Stimulated activated naive CD8-positive, alpha-beta T cell treated with anti-CD3 and anti-CD28 coated beads, Interleukin-15, amount 100 ng/mL, for 72 hours (primary cell): ENCODE data around the gene GPBP1.
A peak's percentile ranks its signal among the peaks of the same experiment; 100 is the strongest.

Source experiments
- ATAC-seq: fragments of 150-1000 bp; cut with Tn5 transposase; 2 replicates; pipeline ENCODE4 v1.10.0; 2021; ENCODE audit warnings: mild to moderate bottlenecking, moderate library complexity
- DNase-seq, 2 donors: peaks; one replicate each; pipeline ENCODE4 v3.0.0; 2021 to 2022
- H3K27ac Mint-ChIP-seq, 2 donors: one replicate each; pipeline ENCODE4 v1.8.0; 2022; ENCODE audit warnings: mild to moderate bottlenecking in 2 of 2, mixed read lengths in 2 of 2, moderate library complexity in 2 of 2
- H3K27me3 Mint-ChIP-seq: one replicate; pipeline ENCODE4 v1.8.0; 2022; ENCODE audit warnings: mixed read lengths
- H3K4me1 Mint-ChIP-seq: one replicate; pipeline ENCODE4 v1.8.0; 2022; ENCODE audit warnings: mild to moderate bottlenecking, mixed read lengths
- H3K4me3 Mint-ChIP-seq, 2 donors: one replicate each; pipeline ENCODE4 v1.8.0; 2022; ENCODE audit warnings: mild to moderate bottlenecking in 2 of 2, mixed read lengths in 2 of 2, moderate library complexity in 1 of 2
- H3K9me3 Mint-ChIP-seq, 2 donors: one replicate each; pipeline ENCODE4 v1.8.0; 2022; ENCODE audit warnings: mixed read lengths in 2 of 2

Gene GPBP1

GRCh38 chr5:57216714-57217113 lies 42.9 kb downstream of the GPBP1 start:
- Mint-ChIP-seq H3K9me3 (no peaks in the 10 kb centered on the region), H3K4me3 (no peak overlapping the region), H3K27me3 (no peaks in the 10 kb centered on the region), H3K27ac (no peak overlapping the region), H3K4me1 (peaks cover 60% of the 10 kb centered on the region)
- DNase-seq (no peak), ATAC-seq (no peak)

GRCh38 chr5:57219386-57219785 lies 45.5 kb downstream of the GPBP1 start:
- Mint-ChIP-seq H3K4me3 (peak overlapping the region; percentile 22 to 29), H3K27ac (no peak overlapping the region), H3K4me1 (peaks cover 57% of the 10 kb centered on the region), H3K27me3 (no peaks in the 10 kb centered on the region), H3K9me3 (no peaks in the 10 kb centered on the region)
- ATAC-seq = peak; percentile 52
- DNase-seq = peak in 1 of 2 donors; percentile 16

GRCh38 chr5:57221049-57221568 lies 47.2 kb downstream of the GPBP1 start:
- Mint-ChIP-seq H3K4me1 (peaks cover 48% of the 10 kb centered on the region), H3K9me3 (no peaks in the 10 kb centered on the region), H3K27ac (no peak overlapping the region), H3K27me3 (no peaks in the 10 kb centered on the region), H3K4me3 (no peak overlapping the region)
- ATAC-seq (peak; percentile 69), DNase-seq (peak in 1 of 2 donors; percentile 51)

GRCh38 chr5:57225553-57225952 lies 51.7 kb downstream of the GPBP1 start:
- H3K4me3 Mint-ChIP-seq = no peak overlapping the region

GRCh38 chr5:57229313-57229712 lies 55.5 kb downstream of the GPBP1 start:
- no peaks in the 10 kb centered on the region for H3K27me3 Mint-ChIP-seq
- no peak overlapping the region for H3K4me3 Mint-ChIP-seq
- H3K9me3 Mint-ChIP-seq = no peaks in the 10 kb centered on the region
- H3K4me1 Mint-ChIP-seq = peaks cover 31% of the 10 kb centered on the region
- DNase-seq (no peak), ATAC-seq (no peak)
- H3K27ac Mint-ChIP-seq = no peak overlapping the region

More at GRCh38 chr5:57225553-57225952, 51.7 kb downstream of the GPBP1 start:
- H3K4me1 Mint-ChIP-seq = peaks cover 19% of the 10 kb centered on the region
- ATAC-seq = no peak
- H3K27ac Mint-ChIP-seq = no peak overlapping the region
- no peaks in the 10 kb centered on the region for H3K9me3 Mint-ChIP-seq
- H3K27me3 Mint-ChIP-seq = no peaks in the 10 kb centered on the region
- DNase-seq = no peak

GRCh38 chr5:57231607-57232006 lies 57.7 kb downstream of the GPBP1 start:
- ATAC-seq = no peak
- no peak for DNase-seq
- Mint-ChIP-seq H3K27me3 (no peaks in the 10 kb centered on the region), H3K4me3 (no peak overlapping the region), H3K4me1 (peaks cover 30% of the 10 kb centered on the region), H3K27ac (no peak overlapping the region), H3K9me3 (no peaks in the 10 kb centered on the region)

GRCh38 chr5:57232293-57233033 lies 58.6 kb downstream of the GPBP1 start:
- H3K4me3 Mint-ChIP-seq = no peak overlapping the region
- no peaks in the 10 kb centered on the region for H3K27me3 Mint-ChIP-seq
- DNase-seq = no peak
- H3K27ac Mint-ChIP-seq = no peak overlapping the region
- peaks cover 30% of the 10 kb centered on the region for H3K4me1 Mint-ChIP-seq
- H3K9me3 Mint-ChIP-seq = no peaks in the 10 kb centered on the region
- ATAC-seq = no peak

GRCh38 chr5:57243286-57244137 lies 69.7 kb downstream of the GPBP1 start:
- peak overlapping the region in 1 of 2 donors; percentile 34 for H3K4me3 Mint-ChIP-seq
- H3K27ac Mint-ChIP-seq = peak overlapping the region; percentile 79 to 85
- no peaks in the 10 kb centered on the region for H3K27me3 Mint-ChIP-seq
- H3K9me3 Mint-ChIP-seq = no peaks in the 10 kb centered on the region
- ATAC-seq (peak; percentile 81), DNase-seq (no peak)
- peaks cover 44% of the 10 kb centered on the region for H3K4me1 Mint-ChIP-seq

GRCh38 chr5:57244331-57244730 lies 70.5 kb downstream of the GPBP1 start:
- Mint-ChIP-seq H3K27me3 (no peaks in the 10 kb centered on the region), H3K4me3 (no peak overlapping the region), H3K9me3 (no peaks in the 10 kb centered on the region), H3K4me1 (peaks cover 44% of the 10 kb centered on the region), H3K27ac (peak overlapping the region in 1 of 2 donors; percentile 76)
- DNase-seq = no peak
- ATAC-seq = no peak

- ATAC-seq = peak; percentile 92
- DNase-seq = peak in 1 of 2 donors; percentile 21
- H3K4me1 Mint-ChIP-seq = peaks cover 47% of the 10 kb centered on the region
- no peak overlapping the region for H3K4me3 Mint-ChIP-seq
- H3K9me3 Mint-ChIP-seq = no peaks in the 10 kb centered on the region
- H3K27ac Mint-ChIP-seq = no peak overlapping the region
- no peaks in the 10 kb centered on the region for H3K27me3 Mint-ChIP-seq
These were observed 72.6 kb downstream of the GPBP1 start for GRCh38 chr5:57246426-57246825.

GRCh38 chr5:57247765-57248164 lies 73.9 kb downstream of the GPBP1 start:
- Mint-ChIP-seq H3K4me1 (peaks cover 41% of the 10 kb centered on the region), H3K27ac (peak overlapping the region in 1 of 2 donors; percentile 54), H3K9me3 (no peaks in the 10 kb centered on the region), H3K27me3 (no peaks in the 10 kb centered on the region), H3K4me3 (no peak overlapping the region)
- DNase-seq (no peak), ATAC-seq (no peak)

- no peak for ATAC-seq
- Mint-ChIP-seq H3K27me3 (no peaks in the 10 kb centered on the region), H3K4me1 (peaks cover 32% of the 10 kb centered on the region), H3K9me3 (no peaks in the 10 kb centered on the region), H3K27ac (peak overlapping the region in 1 of 2 donors; percentile 28), H3K4me3 (no peak overlapping the region)
- DNase-seq = no peak
These were observed 75.5 kb downstream of the GPBP1 start for GRCh38 chr5:57249265-57249874.

GRCh38 chr5:57258052-57258451 lies 84.2 kb downstream of the GPBP1 start:
- DNase-seq = no peak
- ATAC-seq = peak; percentile 63
- Mint-ChIP-seq H3K4me1 (peaks cover 43% of the 10 kb centered on the region), H3K27me3 (no peaks in the 10 kb centered on the region), H3K9me3 (no peaks in the 10 kb centered on the region), H3K4me3 (no peak overlapping the region), H3K27ac (no peak overlapping the region)

- Mint-ChIP-seq H3K4me1 (peaks cover 39% of the 10 kb centered on the region), H3K4me3 (no peak overlapping the region), H3K9me3 (no peaks in the 10 kb centered on the region), H3K27me3 (no peaks in the 10 kb centered on the region), H3K27ac (peak overlapping the region in 1 of 2 donors; percentile 55)
- DNase-seq = no peak
- ATAC-seq = no peak
These were observed 85.1 kb downstream of the GPBP1 start for GRCh38 chr5:57258943-57259342.

- ATAC-seq (no peak), DNase-seq (no peak)
- H3K4me3 Mint-ChIP-seq = no peak overlapping the region
- H3K4me1 Mint-ChIP-seq = peaks cover 37% of the 10 kb centered on the region
- H3K9me3 Mint-ChIP-seq = no peaks in the 10 kb centered on the region
- no peaks in the 10 kb centered on the region for H3K27me3 Mint-ChIP-seq
- peak overlapping the region in 1 of 2 donors; percentile 68 for H3K27ac Mint-ChIP-seq
These were observed 85.8 kb downstream of the GPBP1 start for GRCh38 chr5:57259704-57260103.
